Mammary epithelial cell (primary cell): Measurements from ENCODE around the gene INS.

ENCODE experiments used
- CTCF ChIP-seq, 2 donors: IDR thresholded peaks in 1 of 2; conservative IDR thresholded peaks in 1 of 2; 2 replicates each; pipeline ENCODE4 v1.5.1; 2011 to 2012; ENCODE audit warnings: inconsistent platforms in 2 of 2, low read length in 2 of 2, mild to moderate bottlenecking in 2 of 2, control low read depth in 1 of 2, low read depth in 1 of 2; ENCODE audit not compliant: insufficient read depth in 1 of 2; ENCODE audit errors: extremely low read depth in 1 of 2
- EZH2 ChIP-seq: IDR thresholded peaks from 2 replicates; pipeline ENCODE4 v1.6.1; 2012; ENCODE audit warnings: low read length, inconsistent platforms, borderline replicate concordance

- TF ChIP-seq EZH2 (no peak), CTCF (conservative IDR thresholded peaks at IDR 0.05 in 1 of 2, IDR thresholded peaks at IDR 0.05 in 1 of 2; ENCODE audit: extremely low read depth in 1 of 2, insufficient read depth in 1 of 2, low read depth in 1 of 2, low read length in 2 of 2) (no peak)
These were observed 47.0 kb upstream of the INS start for GRCh38 chr11:2207773-2208621.
